Activated CD4-positive, alpha-beta T cell treated with anti-CD3 and anti-CD28 coated beads for 24 hours (primary cell): ENCODE results near the gene FSCN2.

Experiments
- DNase-seq, 2 donors: peaks; one replicate each; pipeline ENCODE4 v3.0.0-alpha.2; 2020; ENCODE audit warnings: low read depth in 2 of 2

The FSCN2 gene

GRCh38 chr17:81557276-81558114, 29.3 kb downstream of the FSCN2 start:
- DNase-seq = no peak

GRCh38 chr17:81558115-81558468, 29.9 kb downstream of the FSCN2 start:
- no peak for DNase-seq

DNA sequence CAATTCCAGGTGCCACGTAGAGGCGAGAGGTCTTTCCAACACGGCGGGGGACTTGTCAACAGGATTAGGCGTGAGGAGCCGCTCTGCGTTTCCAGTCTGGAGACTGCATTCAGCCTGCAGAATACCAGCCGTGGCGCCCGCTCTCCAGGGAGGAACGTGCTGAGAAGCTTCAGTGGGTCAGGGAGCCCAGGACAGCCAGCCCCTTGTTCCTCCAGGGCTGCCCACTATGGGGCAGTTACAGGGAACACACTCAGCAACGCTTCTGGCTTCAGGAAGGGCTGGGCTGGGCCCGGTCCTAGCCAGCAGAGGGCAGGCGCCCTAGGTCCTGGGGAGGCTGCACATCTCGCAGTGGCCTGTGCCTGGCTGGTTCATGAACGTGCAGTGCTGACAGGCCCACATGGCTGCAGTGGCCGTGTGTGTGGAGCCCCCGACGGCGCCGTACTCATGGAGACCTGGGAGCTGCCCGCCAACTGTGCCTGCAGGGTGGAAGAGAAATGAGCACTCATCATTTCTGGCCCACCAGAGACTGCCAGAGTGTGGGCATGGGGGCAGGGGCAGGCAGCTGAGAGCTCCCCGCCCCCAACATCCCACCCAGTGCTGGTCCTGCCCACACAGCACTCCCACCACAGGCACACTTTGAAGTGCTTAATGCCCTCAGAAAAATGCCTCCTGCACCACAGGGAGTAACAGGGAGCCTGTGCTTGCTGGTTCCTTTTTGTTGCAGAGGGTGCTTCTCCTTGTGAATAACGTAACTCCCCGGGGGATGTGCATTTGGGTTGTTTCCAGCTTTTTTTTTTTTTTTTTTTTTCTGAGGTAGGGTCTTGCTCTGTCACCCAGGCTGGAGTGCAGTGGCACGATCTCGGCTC, 31.0 kb downstream of the FSCN2 start:
- DNase-seq = no peak

DNA sequence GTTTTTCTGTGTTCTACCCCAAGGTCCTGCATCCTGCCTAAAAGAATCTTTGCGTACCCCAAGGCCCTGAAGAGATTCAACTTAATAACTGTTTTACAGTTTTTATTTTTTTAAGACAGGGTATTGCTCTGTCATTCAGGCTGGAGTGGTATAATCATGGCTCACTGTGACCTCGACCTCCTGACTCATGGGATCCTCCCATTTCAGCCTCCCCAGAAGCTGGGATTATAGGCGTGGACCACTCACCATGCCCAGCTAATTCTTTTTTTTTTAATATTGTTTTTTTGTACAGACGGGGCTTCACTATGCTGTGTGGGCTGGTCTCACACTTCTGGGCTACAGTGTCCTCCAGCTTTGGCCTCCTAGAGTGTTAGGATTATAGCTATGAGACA, 33.3 kb downstream of the FSCN2 start:
- no peak for DNase-seq

DNA sequence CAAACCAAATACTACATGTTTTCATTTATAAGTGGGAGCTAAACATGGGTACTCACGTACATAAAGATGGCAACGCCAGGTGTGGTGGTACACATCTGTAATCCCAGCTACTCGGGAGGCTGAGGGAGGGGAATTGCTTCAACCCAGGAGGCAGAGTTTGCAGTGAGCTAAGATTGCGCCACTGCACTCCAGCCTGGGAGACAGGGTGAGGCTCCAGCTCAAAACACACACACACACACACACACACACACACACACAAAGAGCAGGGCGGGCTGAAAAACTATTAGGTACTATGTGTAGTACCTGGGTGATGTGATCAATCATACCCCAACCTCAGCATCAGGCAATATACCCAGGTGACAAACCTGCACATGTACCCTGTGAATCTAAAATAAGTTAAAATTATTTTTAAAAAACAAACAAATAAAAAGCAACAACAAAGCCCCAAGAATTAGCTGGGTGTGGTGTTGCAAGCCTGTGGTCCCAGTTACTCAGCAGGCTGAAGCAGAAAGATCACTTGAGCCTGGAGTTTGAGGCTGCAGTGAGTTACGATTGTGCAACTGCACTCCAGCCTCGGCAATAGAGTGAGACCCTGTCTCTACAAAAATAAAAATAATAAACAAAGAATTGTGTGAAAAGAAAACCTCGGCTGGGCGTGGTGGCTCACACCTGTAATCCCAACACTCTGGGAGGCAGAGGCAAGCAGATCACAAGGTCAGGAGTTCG, 35.8 kb downstream of the FSCN2 start:
- DNase-seq = no peak

- no peak for DNase-seq
Observed at GRCh38 chr17:81564778-81565177, 36.6 kb downstream of the FSCN2 start.

DNA sequence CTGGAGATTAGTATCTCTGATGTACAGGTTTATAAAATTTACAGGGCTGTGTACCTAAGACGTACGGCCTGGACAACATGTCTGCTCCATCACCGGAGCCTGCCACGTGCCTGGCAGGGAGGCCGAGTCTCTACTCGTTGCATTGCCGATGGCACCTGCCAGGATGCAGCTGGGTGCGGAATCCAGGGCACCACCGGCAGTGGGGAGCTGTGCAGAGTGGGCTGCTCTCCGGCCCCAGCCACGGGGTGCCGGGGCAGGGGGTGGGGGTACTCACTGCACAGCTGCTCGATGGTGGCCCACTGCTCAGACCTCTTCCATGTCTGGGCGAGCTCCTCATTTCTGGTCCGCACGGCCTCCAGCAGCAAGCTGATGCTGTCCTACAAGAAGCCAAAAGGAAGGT, 37.1 kb downstream of the FSCN2 start:
- no peak for DNase-seq

DNA sequence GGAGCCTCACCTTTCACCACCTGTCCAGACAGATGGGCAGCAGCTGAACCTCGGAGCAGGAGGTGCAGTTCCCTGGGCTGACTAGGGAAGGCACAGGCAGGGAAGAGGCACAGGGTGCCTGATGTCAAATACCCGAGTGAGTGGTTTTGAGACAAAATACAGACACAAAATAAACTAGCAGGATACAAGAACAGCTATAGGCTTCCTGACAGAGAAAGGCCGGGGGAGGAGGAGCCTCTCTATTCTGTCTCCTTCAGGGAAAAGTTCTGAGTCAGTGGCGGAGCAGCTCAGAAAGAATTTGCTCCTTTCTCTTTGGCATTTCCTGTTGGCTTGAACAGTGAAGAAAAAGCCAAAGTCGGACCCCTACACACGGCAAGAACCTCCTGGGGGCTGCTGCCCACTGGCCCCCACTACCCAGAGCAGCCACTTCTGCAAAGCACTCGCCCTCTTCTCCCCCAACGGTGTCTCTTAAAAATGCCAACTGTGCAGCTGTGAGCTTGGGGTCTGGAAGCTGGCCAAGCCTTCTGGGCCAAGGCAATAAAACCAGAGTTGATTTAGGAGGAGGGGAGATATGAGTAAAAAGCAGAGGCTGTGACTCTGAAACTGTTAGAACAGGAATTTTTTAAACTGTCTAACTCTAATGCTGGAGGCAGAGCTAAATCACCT, 38.4 kb downstream of the FSCN2 start:
- no peak for DNase-seq

- no peak for DNase-seq
Observed at GRCh38 chr17:81567191-81567590, 39.0 kb downstream of the FSCN2 start.

DNA sequence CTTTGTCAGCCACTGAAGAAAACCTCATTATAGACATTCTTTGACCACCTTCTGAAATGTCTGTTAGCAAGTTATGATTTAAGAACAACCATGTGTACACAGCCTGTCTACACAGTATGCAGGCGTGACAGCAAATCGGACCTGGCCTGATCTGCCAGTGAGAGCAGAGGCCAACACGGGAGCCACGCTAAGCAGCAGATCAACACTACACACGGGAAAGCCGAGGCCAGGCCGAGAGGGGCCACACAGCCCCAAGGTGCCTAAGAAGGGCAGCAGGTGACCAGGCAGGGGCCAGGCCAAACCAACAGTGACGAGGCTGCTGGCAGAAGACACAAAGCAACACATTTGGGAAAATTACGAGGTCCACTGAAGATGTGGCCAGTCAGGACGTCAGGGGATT, 40.2 kb downstream of the FSCN2 start:
- DNase-seq = no peak

DNA sequence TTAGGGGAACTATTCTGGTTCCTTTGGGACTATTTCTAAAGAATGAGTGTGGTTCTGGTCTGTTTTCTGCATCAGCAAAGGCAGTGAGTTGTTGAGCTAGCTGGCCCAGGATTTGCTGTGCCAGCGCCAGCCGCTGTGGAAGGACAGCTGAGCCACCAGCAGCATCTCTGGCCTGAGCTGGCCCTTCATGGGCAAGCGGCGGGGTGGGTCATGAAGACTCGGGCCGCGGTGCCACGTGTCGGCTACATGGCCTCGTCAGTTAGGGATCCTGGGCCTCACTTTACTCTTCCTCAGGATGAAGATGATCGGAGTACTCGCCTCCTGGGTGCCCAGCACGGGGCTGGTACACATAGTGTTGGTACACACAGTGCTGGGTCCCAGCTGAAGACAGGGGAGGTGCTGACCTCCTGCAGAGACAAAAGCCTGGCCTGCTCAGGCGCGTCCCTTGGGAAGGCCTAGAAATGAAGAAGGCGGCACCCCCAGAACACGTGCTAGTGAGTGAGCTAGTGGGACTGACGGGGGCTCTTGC, 41.9 kb downstream of the FSCN2 start:
- DNase-seq = no peak

GRCh38 chr17:81570964-81571363, 42.8 kb downstream of the FSCN2 start:
- DNase-seq = no peak

GRCh38 chr17:81572563-81573168, 44.5 kb downstream of the FSCN2 start:
- DNase-seq = no peak

DNA sequence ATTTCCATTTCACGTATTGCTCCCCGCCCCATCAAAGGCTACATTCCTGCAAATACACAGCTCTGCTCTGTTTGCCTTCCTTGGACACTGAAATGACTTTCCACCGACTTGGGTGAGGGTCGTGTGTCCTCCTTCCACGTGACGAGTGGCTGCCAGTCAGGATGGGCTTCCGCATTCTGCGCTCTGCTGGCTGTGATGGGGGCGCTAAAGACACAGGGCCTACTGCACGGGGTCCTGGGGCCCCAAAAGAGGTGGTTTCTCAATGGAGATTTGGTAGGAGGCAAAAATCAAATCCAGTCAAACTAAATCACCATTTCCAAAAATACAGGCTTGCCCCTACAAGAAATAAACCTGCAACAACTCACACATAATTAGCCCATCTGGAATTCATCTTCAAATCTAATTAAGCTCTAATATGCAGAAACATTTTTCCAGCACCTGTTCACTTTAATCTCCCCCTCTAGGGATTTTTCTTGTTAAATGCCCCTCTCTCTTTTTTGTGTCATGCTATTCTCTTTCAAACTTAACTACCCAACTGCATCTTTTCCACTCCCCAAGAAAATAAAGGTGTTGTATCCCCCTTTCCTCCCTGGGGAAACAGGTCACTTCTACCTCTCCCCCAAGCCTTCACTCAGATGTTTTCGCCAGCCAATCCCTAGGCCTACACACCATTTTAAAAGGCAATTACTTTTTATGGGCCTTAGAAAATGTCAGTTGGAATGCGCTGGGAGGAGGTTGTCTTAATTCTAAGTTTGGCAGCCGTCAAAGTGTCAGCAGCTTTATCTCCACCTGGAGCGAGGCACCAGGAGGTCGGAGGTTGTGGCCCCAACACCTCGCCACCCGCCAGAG, 45.8 kb downstream of the FSCN2 start:
- no peak for DNase-seq

DNA sequence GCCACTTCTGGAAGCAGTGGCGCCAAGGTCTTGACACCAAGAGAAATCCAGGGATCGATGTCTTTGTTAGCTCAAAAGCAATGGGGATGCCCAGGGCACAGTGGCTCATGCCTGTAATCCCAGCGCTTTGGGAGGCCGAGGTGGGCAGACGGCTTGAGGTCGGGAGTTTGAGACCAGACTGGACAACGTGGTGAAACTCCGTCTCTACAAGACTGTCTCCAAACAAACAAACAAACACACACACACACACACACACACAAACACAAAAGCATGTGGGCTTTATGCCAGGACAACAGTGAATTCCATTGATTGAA, 46.4 kb downstream of the FSCN2 start:
- no peak for DNase-seq

GRCh38 chr17:81575836-81576235, 47.7 kb downstream of the FSCN2 start:
- DNase-seq = no peak

DNA sequence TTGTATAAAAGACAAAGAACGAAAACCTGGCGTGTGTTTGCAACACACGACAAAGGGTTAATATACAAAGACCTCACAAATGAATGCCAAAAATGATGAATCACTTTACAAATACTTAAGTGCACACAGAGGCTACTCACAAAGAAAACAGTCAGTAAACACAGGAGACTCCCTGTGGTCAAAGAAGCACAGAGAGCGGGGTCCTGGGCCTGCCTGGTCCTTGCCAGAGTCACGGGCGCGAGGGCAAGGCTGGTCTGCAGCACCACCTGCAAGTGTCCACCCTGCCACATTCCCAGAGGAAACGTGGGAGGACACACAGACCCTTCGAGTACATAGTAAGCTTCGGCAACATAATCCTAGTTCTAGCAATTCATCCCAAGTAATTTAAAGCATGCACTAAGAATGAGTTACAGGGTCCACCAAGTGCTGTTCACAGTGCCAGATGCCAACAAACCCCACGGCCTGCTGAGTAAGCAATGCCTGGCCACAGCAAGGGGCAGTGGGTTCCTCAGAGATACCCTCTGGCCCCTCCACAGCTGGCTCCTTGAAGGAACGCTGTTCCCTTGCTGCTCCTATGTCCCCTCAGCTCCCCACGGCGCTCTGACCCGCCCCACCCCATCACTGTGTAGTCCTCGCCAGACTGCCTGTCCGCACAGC, 48.6 kb downstream of the FSCN2 start:
- DNase-seq = no peak

GRCh38 chr17:81577278-81578000, 49.3 kb downstream of the FSCN2 start:
- DNase-seq = no peak

DNA sequence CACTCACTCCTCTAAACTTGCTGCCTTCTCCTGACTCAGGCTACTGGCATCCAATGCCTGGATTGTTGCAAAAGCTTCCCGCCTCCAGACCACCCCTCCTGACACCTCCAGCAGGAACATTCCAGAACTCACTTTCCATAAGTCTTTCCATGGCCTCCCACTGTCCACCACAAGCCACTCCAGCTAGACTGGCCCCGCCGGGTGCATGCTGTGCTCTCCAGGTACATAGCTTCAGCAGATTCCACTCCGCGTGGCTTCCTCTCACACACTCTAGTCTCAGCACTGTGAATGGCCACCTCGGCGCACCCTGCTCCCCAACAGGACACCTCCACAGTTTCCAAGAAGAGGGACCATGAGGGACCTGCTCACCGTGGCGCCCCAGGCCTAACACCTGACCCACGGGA, 49.9 kb downstream of the FSCN2 start:
- DNase-seq = no peak
